PC-9 (cell line): ENCODE results near the gene UBE2S. TPM values are rescaled to one million over a fixed set of nuclear protein-coding genes. Genes with fewer than 3 reads are reported as not detected.
A peak's percentile ranks its signal among the peaks of the same experiment; 100 is the strongest.

Experiments used
- BruUV-seq: library from RNA; stranded (reverse); fragments of 400-500 nt; replicated peaks from 2 replicates; lab custom pipeline; 2021; lab: Mats Ljungman, UMichigan
- CTCF ChIA-PET: fragments of 300-600 bp; sonication (Branson Sonifier 250); formaldehyde crosslinking; loops from one replicate; lab custom pipeline; 2022; ENCODE audit warnings: antibody characterized with exemption; lab: Charles Lee
- POLR2A ChIA-PET: fragments of 300-600 bp; sonication (Branson Sonifier 250); formaldehyde crosslinking; loops from one replicate; lab custom pipeline; 2022; ENCODE audit warnings: antibody characterized with exemption; ENCODE audit not compliant: unreplicated experiment; lab: Charles Lee
- DNase-seq, 2 experiments: peaks; one replicate each; pipeline versions ENCODE4 v3.0.0 to v3.0.0-alpha.2; 2015 to 2022; ENCODE audit warnings: mixed read lengths in 1 of 2
- H2AFZ ChIP-seq: fragments of 200-600 bp; sonication (generic); 2 replicates; pipeline ENCODE4 v1.8.1; 2017; ENCODE audit warnings: antibody characterized with exemption
- H3F3A ChIP-seq: fragments of 200-600 bp; sonication (generic); 2 replicates; pipeline ENCODE4 v1.8.1; 2017; ENCODE audit warnings: antibody characterized with exemption, mild to moderate bottlenecking, low read depth; ENCODE audit not compliant: insufficient read depth
- H3K27ac ChIP-seq: fragments of 200-600 bp; sonication (generic); 2 replicates; pipeline ENCODE4 v1.6.1; 2016; ENCODE audit warnings: mixed run types
- H3K27me3 ChIP-seq: fragments of 200-600 bp; sonication (generic); 2 replicates; pipeline ENCODE4 v1.6.1; 2016; ENCODE audit warnings: low read depth, mixed run types; ENCODE audit not compliant: insufficient read depth
- H3K36me3 ChIP-seq: fragments of 200-600 bp; sonication (generic); 2 replicates; pipeline ENCODE4 v1.6.1; 2016; ENCODE audit warnings: low read depth, mixed run types
- H3K4me1 ChIP-seq: fragments of 200-600 bp; sonication (generic); replicated peaks from 2 replicates; pipeline ENCODE4 v1.6.1; 2016; ENCODE audit warnings: mixed run types; ENCODE audit not compliant: insufficient read depth
- H3K4me2 ChIP-seq: fragments of 200-600 bp; sonication (generic); 2 replicates; pipeline ENCODE4 v1.6.1; 2017; ENCODE audit warnings: mixed run types
- H3K4me3 ChIP-seq: fragments of 200-600 bp; sonication (generic); 2 replicates; pipeline ENCODE4 v1.6.1; 2016; ENCODE audit warnings: mixed run types
- H3K79me2 ChIP-seq: fragments of 200-600 bp; sonication (generic); 2 replicates; pipeline ENCODE4 v1.6.1; 2017; ENCODE audit warnings: low read depth, mixed run types
- H3K9me2 ChIP-seq: fragments of 200-600 bp; sonication (generic); 2 replicates; pipeline ENCODE4 v1.8.1; 2017; ENCODE audit warnings: mild to moderate bottlenecking; ENCODE audit not compliant: insufficient read depth
- H3K9me3 ChIP-seq: fragments of 200-600 bp; sonication (generic); 2 replicates; pipeline ENCODE4 v1.8.1; 2016; ENCODE audit warnings: low read depth; ENCODE audit not compliant: insufficient read depth
- H4K20me1 ChIP-seq: fragments of 200-600 bp; sonication (generic); 2 replicates; pipeline ENCODE4 v1.8.1; 2017; ENCODE audit not compliant: insufficient read depth
- EZH2 ChIP-seq: fragments of 200-600 bp; sonication (generic); IDR thresholded peaks from 2 replicates; pipeline ENCODE4 v1.8.0; 2017; ENCODE audit warnings: antibody characterized with exemption, low read depth
- intact Hi-C: fragments of 100-400 bp; cut with micrococcal nuclease; formaldehyde crosslinking; loops from one replicate; pipeline ENCODE4 v1.10.0; 2022; ENCODE audit not compliant: unreplicated experiment
- total RNA-seq: library from RNA; stranded (reverse); gene quantifications from 2 replicates; pipeline ENCODE4 v1.2.3, GENCODE V29; 2021
- TF ChIP-seq, protein P1 (sequence below): fragments of 200-600 bp; sonication (generic); conservative IDR thresholded peaks from 2 replicates; pipeline ENCODE4 v1.6.1; 2017; ENCODE audit warnings: mixed run types, antibody characterized with exemption, mild to moderate bottlenecking, moderate library complexity

Gene UBE2S
- total RNA-seq, 1 experiment from 2014 or later = 359 TPM

DNA sequence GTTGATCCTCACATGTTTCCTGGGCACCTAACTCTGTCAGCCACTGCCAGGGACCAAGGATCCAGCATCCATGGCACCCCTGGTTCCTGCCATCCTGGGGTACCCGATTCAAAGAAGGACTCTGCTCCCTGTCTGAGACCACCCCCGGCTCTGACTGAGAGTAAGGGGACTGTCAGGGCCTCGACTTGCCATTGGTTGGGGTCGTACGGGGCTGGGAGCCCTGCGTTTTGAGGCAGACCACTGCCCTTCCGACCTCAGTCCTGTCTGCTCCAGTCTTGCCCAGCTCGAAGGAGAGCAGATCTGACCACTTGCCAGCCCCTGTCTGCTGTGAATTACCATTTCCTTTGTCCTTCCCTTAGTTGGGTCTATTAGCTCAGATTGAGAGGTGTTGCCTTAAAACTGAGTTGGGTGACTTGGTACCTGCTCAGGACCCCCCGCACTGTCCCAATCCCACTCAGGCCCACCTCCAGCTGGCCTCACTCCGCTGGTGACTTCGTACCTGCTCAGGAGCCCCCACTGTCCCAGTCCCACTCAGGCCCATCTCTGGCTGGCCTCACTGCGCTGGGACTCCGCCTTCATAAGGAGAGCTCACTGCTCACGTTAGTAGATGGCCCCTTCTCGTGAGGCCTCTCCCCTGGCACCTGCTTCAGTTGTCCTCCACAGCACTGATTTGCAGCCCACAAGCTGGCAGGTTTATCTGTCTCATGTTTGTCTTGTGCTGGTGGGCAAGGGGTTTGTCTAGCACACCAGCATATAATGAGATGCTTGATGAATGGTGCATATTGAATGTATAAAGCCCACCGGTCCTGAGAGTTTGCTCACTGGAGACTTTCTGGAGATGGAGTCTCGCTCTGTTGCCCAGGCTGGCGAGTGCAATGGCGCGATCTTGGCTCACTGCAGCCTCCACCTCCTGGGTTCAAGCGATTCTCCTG lies 17.9 kb downstream of the UBE2S start:
- Histone ChIP-seq H3K4me2 (no peak overlapping the region), H3K27ac (no peak overlapping the region), H3K79me2 (peaks cover 49% of the 10 kb centered on the region), H3K4me3 (no peak overlapping the region), H3K9me2 (no peaks in the 10 kb centered on the region), H3K4me1 (peaks cover 23% of the 10 kb centered on the region), H3F3A (peaks cover 84% of the 10 kb centered on the region), H4K20me1 (peaks cover 64% of the 10 kb centered on the region), H3K36me3 (peaks cover 38% of the 10 kb centered on the region), H3K27me3 (no peaks in the 10 kb centered on the region), H3K9me3 (no peaks in the 10 kb centered on the region), H2AFZ (no peak overlapping the region)
- TF ChIP-seq, protein P1, sequence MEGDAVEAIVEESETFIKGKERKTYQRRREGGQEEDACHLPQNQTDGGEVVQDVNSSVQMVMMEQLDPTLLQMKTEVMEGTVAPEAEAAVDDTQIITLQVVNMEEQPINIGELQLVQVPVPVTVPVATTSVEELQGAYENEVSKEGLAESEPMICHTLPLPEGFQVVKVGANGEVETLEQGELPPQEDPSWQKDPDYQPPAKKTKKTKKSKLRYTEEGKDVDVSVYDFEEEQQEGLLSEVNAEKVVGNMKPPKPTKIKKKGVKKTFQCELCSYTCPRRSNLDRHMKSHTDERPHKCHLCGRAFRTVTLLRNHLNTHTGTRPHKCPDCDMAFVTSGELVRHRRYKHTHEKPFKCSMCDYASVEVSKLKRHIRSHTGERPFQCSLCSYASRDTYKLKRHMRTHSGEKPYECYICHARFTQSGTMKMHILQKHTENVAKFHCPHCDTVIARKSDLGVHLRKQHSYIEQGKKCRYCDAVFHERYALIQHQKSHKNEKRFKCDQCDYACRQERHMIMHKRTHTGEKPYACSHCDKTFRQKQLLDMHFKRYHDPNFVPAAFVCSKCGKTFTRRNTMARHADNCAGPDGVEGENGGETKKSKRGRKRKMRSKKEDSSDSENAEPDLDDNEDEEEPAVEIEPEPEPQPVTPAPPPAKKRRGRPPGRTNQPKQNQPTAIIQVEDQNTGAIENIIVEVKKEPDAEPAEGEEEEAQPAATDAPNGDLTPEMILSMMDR = no peak
- no peak for TF ChIP-seq EZH2
- ChIA-PET POLR2A (interaction anchor here (0.6 kb wide), 1 partner anchor 95 kb away, joined by 3 read pairs; no protein-coding TSS in a partner anchor), CTCF (interaction anchor here (0.6 to 1.6 kb wide), 3 partner anchors 14 to 915 kb away, joined by 3 to 5 read pairs (median 4); partner anchors contain the start of gene NAT14)
- DNase-seq = no peak
- intact Hi-C loops = loop anchor here (10.0 kb wide), 1 partner anchor 225 kb away; the partner anchor contains the start of gene DNAAF3
- no TSS peak for BruUV-seq

DNA sequence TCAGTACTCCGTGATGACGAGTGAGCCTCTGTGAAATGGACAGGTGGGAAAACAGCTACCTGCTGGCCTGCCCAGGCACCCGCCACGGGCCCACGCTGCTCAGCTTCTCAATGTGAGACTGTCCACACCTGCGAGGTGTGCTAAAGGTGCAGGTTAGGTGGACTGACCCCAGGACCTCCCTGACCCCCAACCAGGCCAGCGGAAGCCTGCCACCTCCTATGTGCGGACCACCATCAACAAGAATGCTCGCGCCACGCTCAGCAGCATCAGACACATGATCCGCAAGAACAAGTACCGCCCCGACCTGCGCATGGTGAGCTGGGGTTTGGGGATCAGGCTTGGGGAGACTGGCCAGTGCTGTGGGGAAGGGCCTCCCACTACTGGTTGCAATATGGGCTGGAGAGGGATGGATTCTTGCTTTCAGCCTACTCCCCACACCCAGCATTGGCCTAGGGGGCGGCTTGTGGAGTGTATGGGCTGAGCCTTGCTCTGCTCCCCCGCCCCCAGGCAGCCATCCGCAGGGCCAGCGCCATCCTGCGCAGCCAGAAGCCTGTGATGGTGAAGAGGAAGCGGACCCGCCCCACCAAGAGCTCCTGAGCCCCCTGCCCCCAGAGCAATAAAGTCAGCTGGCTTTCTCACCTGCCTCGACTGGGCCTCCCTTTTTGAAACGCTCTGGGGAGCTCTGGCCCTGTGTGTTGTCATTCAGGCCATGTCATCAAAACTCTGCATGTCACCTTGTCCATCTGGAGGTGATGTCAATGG lies 19.7 kb downstream of the UBE2S start:
- H3K4me3 ChIP-seq = peak overlapping the region; percentile 88
- peaks cover 64% of the 10 kb centered on the region for H4K20me1 ChIP-seq
- no TSS peak for BruUV-seq
- no peaks in the 10 kb centered on the region for H3K27me3 ChIP-seq
- intact Hi-C loops = loop anchor here (10.0 kb wide), 1 partner anchor 223 kb away; the partner anchor contains the start of gene DNAAF3
- H2AFZ ChIP-seq = no peak overlapping the region
- DNase-seq = no peak
- H3K9me3 ChIP-seq = no peaks in the 10 kb centered on the region
- TF ChIP-seq, protein P1 = no peak
- no peak for TF ChIP-seq EZH2
- POLR2A ChIA-PET = interaction anchor here (0.7 to 1.2 kb wide), 2 partner anchors 88 to 129 kb away, joined by 6 to 8 read pairs; partner anchors contain the start of genes PPP6R1 and ZNF628
- peak overlapping the region; percentile 97 for H3K4me2 ChIP-seq
- H3K27ac ChIP-seq = no peak overlapping the region; the same call in 1 of the 2 replicates
- CTCF ChIA-PET = no interaction called here
- peaks cover 38% of the 10 kb centered on the region for H3K36me3 ChIP-seq
- H3K4me1 ChIP-seq = peaks cover 26% of the 10 kb centered on the region
- H3K79me2 ChIP-seq = peaks cover 59% of the 10 kb centered on the region
- H3K9me2 ChIP-seq = no peaks in the 10 kb centered on the region
- peaks cover 70% of the 10 kb centered on the region for H3F3A ChIP-seq

DNA sequence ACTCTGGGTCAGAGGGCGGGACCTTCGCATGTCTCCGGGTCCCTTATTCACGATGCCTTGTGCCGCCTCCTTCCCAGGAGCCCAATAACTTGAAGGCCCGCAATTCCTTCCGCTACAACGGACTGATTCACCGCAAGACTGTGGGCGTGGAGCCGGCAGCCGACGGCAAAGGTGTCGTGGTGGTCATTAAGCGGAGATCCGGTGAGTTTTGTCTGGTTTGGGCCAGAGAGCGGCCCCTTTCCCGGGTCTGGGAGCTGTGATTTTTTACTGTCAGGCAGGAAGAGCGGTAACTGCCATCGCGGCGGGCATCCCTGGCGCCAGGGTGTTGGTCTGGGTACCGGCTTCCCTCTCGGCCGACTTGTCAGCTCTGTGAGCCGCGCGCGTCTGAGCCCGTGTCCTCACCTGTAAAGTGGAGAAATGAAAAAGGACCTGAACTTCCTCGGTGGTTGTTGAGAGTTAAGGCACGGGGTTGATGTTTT lies 21.1 kb downstream of the UBE2S start:
- Histone ChIP-seq H3K27me3 (no peaks in the 10 kb centered on the region), H3F3A (peaks cover 61% of the 10 kb centered on the region), H3K27ac (peak overlapping the region; percentile 49), H2AFZ (no peak overlapping the region), H3K79me2 (peaks cover 73% of the 10 kb centered on the region), H3K4me2 (peak overlapping the region; percentile 97), H3K9me3 (no peaks in the 10 kb centered on the region), H3K4me3 (peak overlapping the region; percentile 88), H3K4me1 (peaks cover 39% of the 10 kb centered on the region), H3K36me3 (peaks cover 38% of the 10 kb centered on the region), H4K20me1 (peaks cover 55% of the 10 kb centered on the region), H3K9me2 (no peaks in the 10 kb centered on the region)
- POLR2A ChIA-PET = interaction anchor here (0.7 to 0.8 kb wide), 2 partner anchors 12 to 35 kb away, joined by 4 read pairs; no protein-coding TSS in a partner anchor
- BruUV-seq = TSS peak; percentile 53
- CTCF ChIA-PET = no interaction called here
- no peak for DNase-seq
- no peak for TF ChIP-seq EZH2
- TF ChIP-seq, protein P1 = no peak
- intact Hi-C loops = loop anchor here (10.0 kb wide), 1 partner anchor 222 kb away; the partner anchor contains the start of gene DNAAF3
